Testis (tissue), 5 donors: ENCODE measurements around the gene SLFN5. TPM values are rescaled to one million over a fixed set of nuclear protein-coding genes. Genes with fewer than 3 reads are reported as not detected.
"Not testable (repeated sequence)": the region's sequence is repeated elsewhere in the genome, so short reads cannot be mapped to it uniquely, and the experiment has no call there.

Source experiments
- DNase-seq: peaks from one replicate; pipeline ENCODE4 v3.0.0-alpha.2; 2019
- H3K27ac ChIP-seq, 2 donors: fragments of 200-600 bp; sonication (generic); one replicate each; pipeline ENCODE4 v1.5.1; 2019
- H3K27me3 ChIP-seq: fragments of 200-600 bp; sonication (generic); one replicate; pipeline ENCODE4 v1.5.1; 2019
- H3K36me3 ChIP-seq: fragments of 200-600 bp; sonication (generic); one replicate; pipeline ENCODE4 v1.5.1; 2017; ENCODE audit warnings: low read depth; ENCODE audit errors: missing control alignments
- H3K4me1 ChIP-seq: fragments of 200-600 bp; sonication (generic); one replicate; pipeline ENCODE4 v1.5.1; 2019
- H3K4me3 ChIP-seq, 2 donors: fragments of 200-600 bp; sonication (generic); one replicate each; pipeline ENCODE4 v1.5.1; 2017 to 2019
- H3K9me3 ChIP-seq: fragments of 200-600 bp; sonication (generic); one replicate; pipeline ENCODE4 v1.5.1; 2017
- CTCF ChIP-seq, 3 experiments: fragments of 450-650 bp in 2 of 3; fragments of 200-600 bp in 1 of 3; sonication (generic) in 1 of 3; IDR thresholded peaks; one replicate each; pipeline ENCODE4 v1.5.1; 2016 to 2019; ENCODE audit warnings: antibody characterized with exemption in 3 of 3, mild to moderate bottlenecking in 2 of 3, moderate library complexity in 1 of 3
- POLR2A ChIP-seq: fragments of 450-650 bp; IDR thresholded peaks from one replicate; pipeline ENCODE4 v1.6.1; 2017; ENCODE audit warnings: antibody characterized with exemption, mild to moderate bottlenecking, moderate library complexity
- WGBS, 2 donors: methylation state at CpG; one replicate each; pipeline ENCODE4 v1.1.5; 2018; 5-methylcytosine and 5-hydroxymethylcytosine counted together
- intact Hi-C: fragments of 100-400 bp; cut with DNase I; formaldehyde crosslinking; loops from one replicate; pipeline ENCODE4 v1.15.1; 2023; ENCODE audit warnings: low total_unique reads
- long read RNA-seq, 2 donors: transcript quantifications; one replicate each; lab custom pipeline, GENCODE V29; 2026
- polyA plus RNA-seq: library from polyadenylated mRNA; stranded (reverse); fragments of 350-450 nt; fragmentation: Illumina TruSeq; extraction: RNeasy Lipid Tissue Mini Kit (QIAGEN cat#74804); gene quantifications from one replicate; pipeline ENCODE4 v1.2.3, GENCODE V29; 2014; ENCODE audit warnings: low read depth, low replicate concordance; ENCODE audit not compliant: insufficient read depth
- total RNA-seq, 2 donors: library from RNA; depleted of rRNA; stranded (reverse); fragments of >200 nt; gene quantifications; one replicate each; pipeline ENCODE4 v1.2.3, GENCODE V29; 2016

Gene SLFN5
- total RNA-seq (1 to 10 TPM; 5.9 to 6.1 TPM), polyA plus RNA-seq (2.4 TPM)
- long read RNA-seq, donor 1, full-length matches to known transcripts, result 3 of 3 reads
- long read RNA-seq, donor 1, partial matches to known transcripts, result 0 of 3 reads
- long read RNA-seq, donor 1, other reads (novel, unspliced or antisense), result 0 of 3 reads
- long read RNA-seq, donor 2, result 0 reads

- DNase-seq, result peak; percentile 98
- Histone ChIP-seq H3K4me1 (peaks cover 22% of the 10 kb centered on the region), H3K27ac (peak within 1 kb of the TSS; percentile 83 to 90), H3K9me3 (no peaks in the 10 kb centered on the region), H3K4me3 (peak within 1 kb of the TSS; percentile 62 to 73), H3K27me3 (no peaks in the 10 kb centered on the region), H3K36me3 (no peaks in the 10 kb centered on the region)
- 0% methylated on average over 25 to 44 of the region's 44 CpGs for WGBS, 2 donors
- TF ChIP-seq CTCF (IDR thresholded peaks at IDR 0.05) (no peak), POLR2A (peak; percentile 11)
- intact Hi-C loops, result no loop called here
These were observed at the start of gene SLFN5 for GRCh38 chr17:35242805-35243560. Gene SLFN5 (plus strand): TSS chr17:35243072. CDS start chr17:35258691, 15,619 bp downstream.

- H3K4me3 ChIP-seq, result peak within 1 kb of the TSS; percentile 18 to 36
- WGBS, 2 donors, result 89 to 94% methylated on average over 11 to 12 of the region's 12 CpGs
- H3K9me3 ChIP-seq, DNase-seq, H3K36me3 ChIP-seq, H3K27me3 ChIP-seq, H3K4me1 ChIP-seq, intact Hi-C loops, H3K27ac ChIP-seq: not testable (repeated sequence)
These were observed 48.9 kb upstream of the SLFN5 start, which contains the start of gene SLC35G3 for GRCh38 chr17:35194001-35194400. Gene SLC35G3 (minus strand): TSS chr17:35194393. CDS start chr17:35194307, 86 bp downstream.

- intact Hi-C loops, H3K36me3 ChIP-seq: not testable (repeated sequence)
These were observed 47.8 kb upstream of the SLFN5 start for GRCh38 chr17:35195062-35195461.

GRCh38 chr17:35202582-35202981, 40.3 kb upstream of the SLFN5 start:
- 83 to 89% methylated on average over 1 to 2 of the region's 2 CpGs for WGBS, 2 donors
- H3K27ac ChIP-seq, H3K4me1 ChIP-seq, H3K9me3 ChIP-seq, H3K27me3 ChIP-seq, DNase-seq, intact Hi-C loops, H3K36me3 ChIP-seq, H3K4me3 ChIP-seq: not testable (repeated sequence)

More at GRCh38 chr17:35195062-35195461, 47.8 kb upstream of the SLFN5 start:
- DNase-seq, H3K9me3 ChIP-seq, H3K27me3 ChIP-seq, H3K4me1 ChIP-seq, H3K27ac ChIP-seq: not testable (repeated sequence)
- H3K4me3 ChIP-seq, result peak overlapping the region; percentile 18 to 36
- WGBS, 2 donors, result 61 to 80% methylated on average over 9 to 31 of the region's 31 CpGs

- H3K9me3 ChIP-seq, result no peaks in the 10 kb centered on the region
- H3K27me3 ChIP-seq, result no peaks in the 10 kb centered on the region
- H3K36me3 ChIP-seq, result no peaks in the 10 kb centered on the region
- intact Hi-C loops, result no loop called here
- no peak overlapping the region for H3K27ac ChIP-seq
- H3K4me3 ChIP-seq, result no peak overlapping the region
- 85 to 90% methylated on average over 7 of the region's 7 CpGs for WGBS, 2 donors
- no peaks in the 10 kb centered on the region for H3K4me1 ChIP-seq
- no peak for TF ChIP-seq POLR2A
- DNase-seq, result no peak
These were observed 32.1 kb upstream of the SLFN5 start for GRCh38 chr17:35210741-35211140.

GRCh38 chr17:35212668-35213067, 30.2 kb upstream of the SLFN5 start:
- H3K4me1 ChIP-seq, result no peaks in the 10 kb centered on the region
- H3K27ac ChIP-seq, result no peak overlapping the region
- no peaks in the 10 kb centered on the region for H3K27me3 ChIP-seq
- intact Hi-C loops, result no loop called here
- H3K9me3 ChIP-seq, result no peaks in the 10 kb centered on the region
- no peaks in the 10 kb centered on the region for H3K36me3 ChIP-seq
- DNase-seq, result no peak
- no peak overlapping the region for H3K4me3 ChIP-seq
- TF ChIP-seq CTCF (IDR thresholded peaks at IDR 0.05) (no peak), POLR2A (no peak)
- 84 to 91% methylated on average over 4 of the region's 4 CpGs for WGBS, 2 donors
